K562 (cell line): ENCODE data around the gene ZNF691. TPM values are rescaled to one million over a fixed set of nuclear protein-coding genes. Genes with fewer than 3 reads are reported as not detected.

Experiments
- ELF1 ChIP-seq: fragments of 200-800 bp; sonication (Bioruptor generic); IDR thresholded peaks from 2 replicates; pipeline ENCODE4 v1.6.1; 2016; ENCODE audit warnings: missing genetic modification characterization, missing compliant biosample characterization
- ESRRB ChIP-seq: fragments of 250-450 bp; sonication (Bioruptor Pico); IDR thresholded peaks from 2 replicates; pipeline ENCODE4 v1.5.0; 2020; ENCODE audit warnings: mild to moderate bottlenecking, moderate library complexity, borderline replicate concordance
- ILK ChIP-seq: fragments of 450-650 bp; IDR thresholded peaks from 2 replicates; pipeline ENCODE4 v1.6.1; 2016; ENCODE audit warnings: missing genetic modification characterization, low read depth, mild to moderate bottlenecking, missing compliant biosample characterization, moderate library complexity, borderline replicate concordance
- NR2C2 ChIP-seq, 2 experiments: fragments of 200-800 bp in 1 of 2; sonication (Bioruptor generic) in 1 of 2; sonication (generic) in 1 of 2; formaldehyde crosslinking in 1 of 2; IDR thresholded peaks; 2 replicates each; pipeline versions ENCODE4 v1.6.1 to v1.8.0; 2016 to 2022; ENCODE audit warnings: mild to moderate bottlenecking in 1 of 2, missing compliant biosample characterization in 1 of 2, missing genetic modification characterization in 1 of 2, missing genetic modification reagents in 1 of 2
- TCF7 ChIP-seq: sonication (generic); IDR thresholded peaks from 2 replicates; pipeline ENCODE4 v1.6.1; 2016; ENCODE audit warnings: antibody characterized with exemption, borderline replicate concordance
- TEAD2 ChIP-seq: fragments of 450-650 bp; IDR thresholded peaks from 2 replicates; pipeline ENCODE4 v1.6.1; 2016; ENCODE audit warnings: missing genetic modification characterization, control low read depth, missing compliant biosample characterization
- ZNF431 ChIP-seq: sonication (generic); formaldehyde crosslinking; IDR thresholded peaks from 2 replicates; pipeline ENCODE4 v1.8.0; 2022; ENCODE audit warnings: mild to moderate bottlenecking, missing genetic modification reagents
- polyA plus RNA-seq, 8 experiments: library from polyadenylated mRNA; depleted of rRNA in 4 of 8; stranded (reverse) in 5 of 8; unstranded in 3 of 8; fragments of >200 nt; fragmentation: Nextera tagmentation in 2 of 8; fragmentation: Illumina TruSeq in 1 of 8; extraction: Ambion mirVana in 2 of 8; extraction: Trizol in 1 of 8; gene quantifications; 2 replicates each; pipeline versions ENCODE4 v1.2.1 to v1.2.3, GENCODE V29; 2011 to 2014; ENCODE audit warnings: inconsistent platforms in 1 of 8, missing spikeins in 1 of 8
- total RNA-seq, 7 experiments: library from RNA; depleted of rRNA in 6 of 7; stranded (reverse); fragments of >200 nt in 6 of 7; fragmentation: Illumina TruSeq in 2 of 7; extraction: Trizol in 2 of 7; gene quantifications; 2 replicates each; pipeline versions ENCODE4 v1.2.1 to v1.2.3, GENCODE V29; 2011 to 2021; ENCODE audit warnings: low replicate concordance in 1 of 7
- TF ChIP-seq, protein P1 (sequence below): fragments of 250-450 bp; sonication (Bioruptor Pico); IDR thresholded peaks from 2 replicates; pipeline ENCODE4 v1.8.0; 2022; ENCODE audit warnings: moderate library complexity, mild to moderate bottlenecking, inconsistent platforms
- TF ChIP-seq, protein P2 (sequence below): sonication (generic); formaldehyde crosslinking; IDR thresholded peaks from 2 replicates; pipeline ENCODE4 v1.8.1; 2022; ENCODE audit warnings: missing genetic modification reagents
- TF ChIP-seq, protein P3 (sequence below), 2 experiments: fragments of 250-450 bp in 1 of 2; fragments of 450-650 bp in 1 of 2; sonication (Bioruptor Pico) in 1 of 2; IDR thresholded peaks; 2 replicates each; pipeline versions ENCODE4 v1.6.1 to v1.8.0; 2016 to 2021; ENCODE audit warnings: mild to moderate bottlenecking in 2 of 2, moderate library complexity in 2 of 2, missing compliant biosample characterization in 1 of 2, missing genetic modification characterization in 1 of 2

Gene ZNF691
- total and polyA plus RNA-seq, 9 of the 15 experiments (the other 6 are each of a cell fraction or from before 2014, with no cell fraction given) = 10.7 to 30.4 (median 14.8) TPM

DNA sequence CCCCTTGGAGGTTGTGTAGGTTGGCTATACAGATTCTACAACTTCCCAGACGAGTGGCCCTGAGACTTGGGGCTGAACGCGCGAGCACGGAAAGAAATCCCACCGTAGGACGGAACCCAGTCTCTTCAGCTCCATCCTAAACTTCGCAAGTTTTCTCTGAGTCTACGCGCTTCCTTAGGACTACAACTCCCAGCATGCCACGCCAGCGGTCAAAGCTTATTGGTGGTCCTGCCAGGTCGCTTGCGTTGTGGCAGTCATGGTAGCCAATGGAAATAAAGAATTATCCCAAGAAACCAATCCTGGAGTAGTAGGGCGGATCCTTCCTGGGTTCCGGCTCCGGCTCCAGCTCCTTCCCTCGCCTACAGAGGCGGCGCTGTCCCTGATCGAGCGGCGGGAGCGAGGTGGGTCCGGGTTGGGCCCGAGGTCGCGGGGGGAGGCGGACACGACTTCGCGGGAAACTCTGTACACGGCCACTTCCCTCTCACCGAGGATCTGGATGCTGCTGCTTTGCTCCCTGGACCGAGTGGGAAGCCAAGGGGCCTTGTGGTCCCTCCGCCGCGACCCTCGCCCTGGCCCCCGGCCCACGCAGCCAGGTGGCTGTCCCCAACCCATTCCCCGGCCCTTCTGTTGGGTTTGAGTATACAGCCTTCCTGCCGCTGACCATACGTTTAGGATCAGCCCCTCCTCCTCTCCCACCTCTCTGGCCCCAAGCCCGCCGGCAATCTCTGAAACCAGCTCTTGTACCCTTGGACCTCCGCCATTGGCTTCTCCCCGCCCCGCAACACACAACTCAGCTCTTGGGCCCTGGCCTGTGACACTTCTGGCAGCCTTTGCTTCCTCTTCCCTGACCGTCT, at the start of gene ZNF691 (continued):
- TF ChIP-seq NR2C2 (CRISPR knock-in tag; IDR thresholded peaks at IDR 0.05) (peak; percentile 84), NR2C2 (tag; IDR thresholded peaks at IDR 0.05) (peak; percentile 93), ESRRB (CRISPR knock-in tag) (no peak), ILK (tag) (no peak), TEAD2 (tag) (no peak), ELF1 (tag) (peak; percentile 80), ZNF431 (CRISPR knock-in tag) (peak; percentile 54; the same call in 1 of the 2 replicates), TCF7 (no peak)
- TF ChIP-seq, protein P1, sequence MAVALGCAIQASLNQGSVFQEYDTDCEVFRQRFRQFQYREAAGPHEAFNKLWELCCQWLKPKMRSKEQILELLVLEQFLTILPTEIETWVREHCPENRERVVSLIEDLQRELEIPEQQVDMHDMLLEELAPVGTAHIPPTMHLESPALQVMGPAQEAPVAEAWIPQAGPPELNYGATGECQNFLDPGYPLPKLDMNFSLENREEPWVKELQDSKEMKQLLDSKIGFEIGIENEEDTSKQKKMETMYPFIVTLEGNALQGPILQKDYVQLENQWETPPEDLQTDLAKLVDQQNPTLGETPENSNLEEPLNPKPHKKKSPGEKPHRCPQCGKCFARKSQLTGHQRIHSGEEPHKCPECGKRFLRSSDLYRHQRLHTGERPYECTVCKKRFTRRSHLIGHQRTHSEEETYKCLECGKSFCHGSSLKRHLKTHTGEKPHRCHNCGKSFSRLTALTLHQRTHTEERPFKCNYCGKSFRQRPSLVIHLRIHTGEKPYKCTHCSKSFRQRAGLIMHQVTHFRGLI = no peak
- TF ChIP-seq, protein P2, sequence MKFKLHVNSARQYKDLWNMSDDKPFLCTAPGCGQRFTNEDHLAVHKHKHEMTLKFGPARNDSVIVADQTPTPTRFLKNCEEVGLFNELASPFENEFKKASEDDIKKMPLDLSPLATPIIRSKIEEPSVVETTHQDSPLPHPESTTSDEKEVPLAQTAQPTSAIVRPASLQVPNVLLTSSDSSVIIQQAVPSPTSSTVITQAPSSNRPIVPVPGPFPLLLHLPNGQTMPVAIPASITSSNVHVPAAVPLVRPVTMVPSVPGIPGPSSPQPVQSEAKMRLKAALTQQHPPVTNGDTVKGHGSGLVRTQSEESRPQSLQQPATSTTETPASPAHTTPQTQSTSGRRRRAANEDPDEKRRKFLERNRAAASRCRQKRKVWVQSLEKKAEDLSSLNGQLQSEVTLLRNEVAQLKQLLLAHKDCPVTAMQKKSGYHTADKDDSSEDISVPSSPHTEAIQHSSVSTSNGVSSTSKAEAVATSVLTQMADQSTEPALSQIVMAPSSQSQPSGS = no peak
- TF ChIP-seq, protein P3, sequence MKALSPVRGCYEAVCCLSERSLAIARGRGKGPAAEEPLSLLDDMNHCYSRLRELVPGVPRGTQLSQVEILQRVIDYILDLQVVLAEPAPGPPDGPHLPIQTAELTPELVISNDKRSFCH (CRISPR knock-in tag; IDR thresholded peaks at IDR 0.05) = no peak
- TF ChIP-seq, protein P3 (tag; IDR thresholded peaks at IDR 0.05) = 0 out of 2 replicates have a peak, but pooled peaks have one; percentile 55
